Measurements from ENCODE around the gene ADGRL3.

DNA sequence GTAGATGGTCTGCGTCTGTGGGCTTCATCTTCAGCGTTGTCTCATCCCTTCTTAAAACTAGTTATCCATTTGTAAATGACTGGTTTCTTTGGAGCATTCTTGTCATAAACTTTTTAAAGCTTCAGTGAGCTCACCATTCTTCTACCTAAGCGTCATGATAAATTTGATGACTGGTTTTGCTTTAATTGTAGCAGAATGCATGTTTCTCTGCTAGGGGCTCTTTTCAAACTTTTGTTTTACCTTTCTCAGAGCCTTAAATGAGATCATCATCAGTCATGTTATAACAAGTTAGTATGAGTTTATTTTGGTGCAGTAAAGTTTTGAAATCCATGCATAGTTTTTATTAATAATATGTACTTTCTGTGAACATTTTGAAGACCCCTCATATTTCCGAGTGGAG, 6.3 kb upstream of the ADGRL3 start:
- TF ChIP-seq, protein P1, sequence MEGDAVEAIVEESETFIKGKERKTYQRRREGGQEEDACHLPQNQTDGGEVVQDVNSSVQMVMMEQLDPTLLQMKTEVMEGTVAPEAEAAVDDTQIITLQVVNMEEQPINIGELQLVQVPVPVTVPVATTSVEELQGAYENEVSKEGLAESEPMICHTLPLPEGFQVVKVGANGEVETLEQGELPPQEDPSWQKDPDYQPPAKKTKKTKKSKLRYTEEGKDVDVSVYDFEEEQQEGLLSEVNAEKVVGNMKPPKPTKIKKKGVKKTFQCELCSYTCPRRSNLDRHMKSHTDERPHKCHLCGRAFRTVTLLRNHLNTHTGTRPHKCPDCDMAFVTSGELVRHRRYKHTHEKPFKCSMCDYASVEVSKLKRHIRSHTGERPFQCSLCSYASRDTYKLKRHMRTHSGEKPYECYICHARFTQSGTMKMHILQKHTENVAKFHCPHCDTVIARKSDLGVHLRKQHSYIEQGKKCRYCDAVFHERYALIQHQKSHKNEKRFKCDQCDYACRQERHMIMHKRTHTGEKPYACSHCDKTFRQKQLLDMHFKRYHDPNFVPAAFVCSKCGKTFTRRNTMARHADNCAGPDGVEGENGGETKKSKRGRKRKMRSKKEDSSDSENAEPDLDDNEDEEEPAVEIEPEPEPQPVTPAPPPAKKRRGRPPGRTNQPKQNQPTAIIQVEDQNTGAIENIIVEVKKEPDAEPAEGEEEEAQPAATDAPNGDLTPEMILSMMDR (IDR thresholded peaks at IDR 0.05): no peak
- no peak for TF ChIP-seq POLR2A (IDR thresholded peaks at IDR 0.05)

Measured in thyroid gland (tissue), 4 donors.